GM21825 (cell line): ENCODE data around the gene PAPPA2.
"Not testable (repeated sequence)": the region's sequence is repeated elsewhere in the genome, so short reads cannot be mapped to it uniquely, and the experiment has no call there.

ENCODE experiments used
- ATAC-seq: cut with Tn5 transposase; IDR thresholded peaks from one replicate; pipeline ENCODE4 v1.9.1; 2021; ENCODE audit warnings: mild to moderate bottlenecking, moderate library complexity; ENCODE audit not compliant: unreplicated experiment

The PAPPA2 gene

GRCh38 chr1:176551146-176551545 lies 88.2 kb downstream of the PAPPA2 start:
- ATAC-seq: no peak

GRCh38 chr1:176552217-176552991 lies 89.4 kb downstream of the PAPPA2 start:
- ATAC-seq: no peak

- ATAC-seq: no peak
These were observed 90.0 kb downstream of the PAPPA2 start for GRCh38 chr1:176552999-176553398.

- no peak for ATAC-seq
These were observed 93.3 kb downstream of the PAPPA2 start for GRCh38 chr1:176556288-176556687.

- no peak for ATAC-seq
These were observed 94.7 kb downstream of the PAPPA2 start for GRCh38 chr1:176557543-176558258.

- ATAC-seq: no peak
These were observed 95.6 kb downstream of the PAPPA2 start for GRCh38 chr1:176558561-176558960.

GRCh38 chr1:176559474-176559873 lies 96.5 kb downstream of the PAPPA2 start:
- no peak for ATAC-seq

GRCh38 chr1:176559878-176560277 lies 96.9 kb downstream of the PAPPA2 start:
- ATAC-seq: no peak

- ATAC-seq: no peak
These were observed 97.7 kb downstream of the PAPPA2 start for GRCh38 chr1:176560681-176561080.

GRCh38 chr1:176561761-176562160 lies 98.8 kb downstream of the PAPPA2 start:
- not testable (repeated sequence) for ATAC-seq

GRCh38 chr1:176566004-176566975 lies 103.3 kb downstream of the PAPPA2 start:
- ATAC-seq: no peak

- ATAC-seq: no peak
These were observed 104.3 kb downstream of the PAPPA2 start for GRCh38 chr1:176567190-176567794.

GRCh38 chr1:176568185-176568584 lies 105.2 kb downstream of the PAPPA2 start:
- ATAC-seq: no peak

- ATAC-seq: no peak
These were observed 111.8 kb downstream of the PAPPA2 start for GRCh38 chr1:176574756-176575155.

GRCh38 chr1:176575991-176576390 lies 113.0 kb downstream of the PAPPA2 start:
- ATAC-seq: no peak

- no peak for ATAC-seq
These were observed 113.7 kb downstream of the PAPPA2 start for GRCh38 chr1:176576670-176577069.

- ATAC-seq: no peak
These were observed 114.7 kb downstream of the PAPPA2 start for GRCh38 chr1:176577646-176578197.

- no peak for ATAC-seq
These were observed 116.1 kb downstream of the PAPPA2 start for GRCh38 chr1:176579087-176579486.

GRCh38 chr1:176595217-176595616 lies 132.2 kb downstream of the PAPPA2 start:
- ATAC-seq: no peak

- ATAC-seq: no peak
These were observed 138.4 kb downstream of the PAPPA2 start for GRCh38 chr1:176601348-176601747.
